ENCODE measurements around the gene FAM50A.

Gene FAM50A

GRCh38 chrX:154445776-154446175 is 1.8 kb downstream of the FAM50A start:
- no peak for TF ChIP-seq REST (IDR thresholded peaks at IDR 0.05; ENCODE audit: insufficient replicate concordance, low read depth)
- TF ChIP-seq SPI1 (IDR thresholded peaks at IDR 0.05; ENCODE audit: borderline replicate concordance, low read depth): no peak
- no peak for TF ChIP-seq CTCF (IDR thresholded peaks at IDR 0.05; ENCODE audit: insufficient read depth, low read length)
- TF ChIP-seq GABPA (IDR thresholded peaks at IDR 0.05; ENCODE audit: low read depth): no peak
- TF ChIP-seq POLR2AphosphoS5 (IDR thresholded peaks at IDR 0.05; ENCODE audit: low read depth): no peak
- Histone ChIP-seq H3K4me3 (replicated peaks; ENCODE audit: insufficient read depth, low read length) (no peak overlapping the region), H3K27me3 (ENCODE audit: insufficient read depth, poor library complexity, severe bottlenecking) (no peaks in the 10 kb centered on the region), H3K27ac (replicated peaks) (no peak overlapping the region)
- DNase-seq (ENCODE audit: low read depth in 1 of 2, low spot score in 1 of 2): no peak

- H3K27me3 ChIP-seq (ENCODE audit: insufficient read depth, poor library complexity, severe bottlenecking): no peaks in the 10 kb centered on the region
- TF ChIP-seq GABPA (IDR thresholded peaks at IDR 0.05; ENCODE audit: low read depth) (no peak), CTCF (IDR thresholded peaks at IDR 0.05; ENCODE audit: insufficient read depth, low read length) (no peak), REST (IDR thresholded peaks at IDR 0.05; ENCODE audit: insufficient replicate concordance, low read depth) (no peak), POLR2AphosphoS5 (IDR thresholded peaks at IDR 0.05; ENCODE audit: low read depth) (no peak), SPI1 (IDR thresholded peaks at IDR 0.05; ENCODE audit: borderline replicate concordance, low read depth) (no peak)
- H3K27ac ChIP-seq (replicated peaks): no peak overlapping the region
- DNase-seq (ENCODE audit: low read depth in 1 of 2, low spot score in 1 of 2): no peak
- H3K4me3 ChIP-seq (replicated peaks; ENCODE audit: insufficient read depth, low read length): no peak overlapping the region
Measured at GRCh38 chrX:154446430-154446829, 2.5 kb downstream of the FAM50A start.

GRCh38 chrX:154448484-154448883 is 4.5 kb downstream of the FAM50A start:
- H3K27ac ChIP-seq (replicated peaks): no peak overlapping the region
- H3K4me3 ChIP-seq (replicated peaks; ENCODE audit: insufficient read depth, low read length): no peak overlapping the region
- H3K27me3 ChIP-seq (ENCODE audit: insufficient read depth, poor library complexity, severe bottlenecking): no peaks in the 10 kb centered on the region
- no peak for TF ChIP-seq CTCF (IDR thresholded peaks at IDR 0.05; ENCODE audit: insufficient read depth, low read length)
- no peak for TF ChIP-seq SPI1 (IDR thresholded peaks at IDR 0.05; ENCODE audit: borderline replicate concordance, low read depth)
- no peak for TF ChIP-seq REST (IDR thresholded peaks at IDR 0.05; ENCODE audit: insufficient replicate concordance, low read depth)
- TF ChIP-seq GABPA (IDR thresholded peaks at IDR 0.05; ENCODE audit: low read depth): no peak
- TF ChIP-seq POLR2AphosphoS5 (IDR thresholded peaks at IDR 0.05; ENCODE audit: low read depth): no peak
- no peak for DNase-seq (ENCODE audit: low read depth in 1 of 2, low spot score in 1 of 2)

Measured in HL-60 (cell line).